Measurements from ENCODE around the gene APEH.

The APEH gene

GRCh38 chr3:49673715-49674496 is at the start of gene APEH:
Gene APEH (plus strand): TSS chr3:49674351. CDS start chr3:49674402, 51 bp downstream.
- peak; percentile 93 to 94 for DNase-seq (ENCODE audit: extremely low read depth in 1 of 2, low read depth in 1 of 2)

- no peak for DNase-seq (ENCODE audit: extremely low read depth in 1 of 2, low read depth in 1 of 2)
Observed at GRCh38 chr3:49625071-49625470, 49.1 kb upstream of the APEH start.

DNA sequence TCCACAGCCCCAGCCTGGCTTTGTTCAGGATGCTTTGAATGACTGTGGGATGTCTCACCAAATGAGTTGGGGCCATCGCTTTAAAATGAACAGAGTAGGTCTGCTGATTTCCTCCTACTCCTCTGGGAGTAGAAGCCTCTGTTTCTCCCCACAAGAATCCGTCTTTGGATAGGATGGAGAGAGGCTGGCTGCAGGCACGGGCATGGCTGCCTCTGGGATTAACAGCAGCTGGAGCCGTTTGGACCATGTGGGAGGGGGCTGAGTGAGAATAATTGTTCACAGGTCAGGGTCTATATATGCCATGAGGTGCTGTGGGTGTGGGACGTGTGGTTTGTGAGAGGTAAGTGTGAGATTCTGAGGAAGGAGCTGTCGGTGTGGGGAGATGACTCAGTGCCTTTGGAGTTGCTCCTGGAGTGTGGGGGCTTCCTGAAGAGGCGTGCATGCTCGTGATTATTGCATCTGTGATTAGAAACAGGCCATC is 48.0 kb upstream of the APEH start:
- DNase-seq (ENCODE audit: extremely low read depth in 1 of 2, low read depth in 1 of 2): no peak

DNA sequence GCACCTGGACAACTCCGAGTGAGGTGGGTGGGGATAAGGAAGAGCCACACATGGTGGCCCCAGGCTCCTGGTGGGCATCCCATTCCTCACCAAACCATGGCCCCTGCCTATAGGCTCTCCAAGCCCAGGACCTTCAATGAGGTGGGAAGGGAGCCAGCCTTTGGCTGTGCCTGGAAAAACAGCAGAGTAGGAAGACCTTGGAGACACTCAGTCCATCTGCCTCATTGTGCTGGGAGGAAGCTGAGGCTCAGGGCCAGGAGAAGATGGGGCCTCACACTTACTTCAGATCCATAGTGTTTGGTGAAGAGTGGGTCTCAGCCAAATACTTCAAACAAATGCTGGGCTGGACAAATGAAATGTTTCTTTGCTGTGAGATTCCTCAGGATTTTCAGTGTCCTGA is 47.4 kb upstream of the APEH start:
- DNase-seq (ENCODE audit: extremely low read depth in 1 of 2, low read depth in 1 of 2): no peak

GRCh38 chr3:49627634-49628033 is 46.5 kb upstream of the APEH start:
- no peak for DNase-seq (ENCODE audit: extremely low read depth in 1 of 2, low read depth in 1 of 2)

- no peak for DNase-seq (ENCODE audit: extremely low read depth in 1 of 2, low read depth in 1 of 2)
Observed at GRCh38 chr3:49628249-49628648, 45.9 kb upstream of the APEH start.

DNA sequence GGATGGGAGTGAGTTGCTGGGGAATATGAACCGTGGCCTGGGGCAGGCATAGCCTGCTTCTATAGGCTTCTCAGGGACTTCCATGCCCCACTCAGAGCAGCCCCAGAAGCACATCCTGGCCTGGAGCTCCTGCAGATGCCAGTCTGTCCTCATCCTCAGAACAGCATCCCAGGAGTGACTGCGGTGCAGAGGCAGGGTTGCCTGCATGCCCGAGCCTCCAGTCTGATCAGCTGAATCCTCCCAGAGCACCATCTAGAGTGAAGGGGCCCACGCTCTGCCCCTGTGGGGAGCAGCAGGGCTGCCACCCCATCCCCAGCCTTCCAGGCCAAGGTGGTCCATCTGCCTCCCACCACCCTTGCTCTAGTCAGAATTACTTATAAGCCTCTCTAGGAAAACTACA is 44.7 kb upstream of the APEH start:
- no peak for DNase-seq (ENCODE audit: extremely low read depth in 1 of 2, low read depth in 1 of 2)

DNA sequence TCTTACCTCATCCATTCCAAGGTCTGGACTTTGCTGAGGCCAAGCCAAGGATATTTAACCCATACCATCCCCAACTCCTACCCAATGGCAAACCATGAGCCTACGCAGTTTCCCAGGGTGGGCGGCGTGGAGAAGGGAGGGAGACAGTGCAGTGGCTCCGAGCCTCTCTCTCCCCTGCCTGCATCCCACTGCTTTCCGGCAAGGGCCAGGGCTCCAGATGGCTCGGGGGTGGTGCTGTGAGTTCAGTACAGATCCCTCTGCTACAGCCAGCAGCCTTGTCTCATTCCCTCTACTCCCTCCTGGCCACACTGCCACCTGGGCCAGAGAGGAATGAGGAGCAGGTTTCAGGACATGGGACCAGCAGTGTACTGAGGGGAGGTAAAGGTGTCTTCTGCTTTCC is 44.3 kb upstream of the APEH start:
- no peak for DNase-seq (ENCODE audit: extremely low read depth in 1 of 2, low read depth in 1 of 2)

DNA sequence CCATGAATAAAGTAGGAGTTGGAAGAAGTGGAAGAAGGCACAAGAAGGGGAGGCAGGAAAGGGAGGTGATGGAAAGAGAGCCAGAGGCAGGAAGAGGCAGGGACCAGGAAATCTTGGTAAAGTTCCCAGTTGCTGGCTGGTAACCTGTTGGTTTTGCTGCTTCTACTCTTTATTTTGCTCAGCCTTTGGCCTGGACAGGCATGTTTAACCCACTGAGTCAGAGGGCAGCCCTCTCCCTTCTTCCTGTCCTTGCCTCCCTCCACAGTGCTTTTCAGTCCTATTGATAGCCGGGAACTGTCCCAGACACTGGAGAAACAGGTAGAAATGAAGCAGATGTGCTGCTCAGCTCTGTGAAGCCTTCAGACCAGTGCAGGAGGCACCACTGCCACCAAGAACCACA is 43.4 kb upstream of the APEH start:
- DNase-seq (ENCODE audit: extremely low read depth in 1 of 2, low read depth in 1 of 2): no peak

- DNase-seq (ENCODE audit: extremely low read depth in 1 of 2, low read depth in 1 of 2): no peak
Observed at GRCh38 chr3:49634736-49635135, 39.4 kb upstream of the APEH start.

DNA sequence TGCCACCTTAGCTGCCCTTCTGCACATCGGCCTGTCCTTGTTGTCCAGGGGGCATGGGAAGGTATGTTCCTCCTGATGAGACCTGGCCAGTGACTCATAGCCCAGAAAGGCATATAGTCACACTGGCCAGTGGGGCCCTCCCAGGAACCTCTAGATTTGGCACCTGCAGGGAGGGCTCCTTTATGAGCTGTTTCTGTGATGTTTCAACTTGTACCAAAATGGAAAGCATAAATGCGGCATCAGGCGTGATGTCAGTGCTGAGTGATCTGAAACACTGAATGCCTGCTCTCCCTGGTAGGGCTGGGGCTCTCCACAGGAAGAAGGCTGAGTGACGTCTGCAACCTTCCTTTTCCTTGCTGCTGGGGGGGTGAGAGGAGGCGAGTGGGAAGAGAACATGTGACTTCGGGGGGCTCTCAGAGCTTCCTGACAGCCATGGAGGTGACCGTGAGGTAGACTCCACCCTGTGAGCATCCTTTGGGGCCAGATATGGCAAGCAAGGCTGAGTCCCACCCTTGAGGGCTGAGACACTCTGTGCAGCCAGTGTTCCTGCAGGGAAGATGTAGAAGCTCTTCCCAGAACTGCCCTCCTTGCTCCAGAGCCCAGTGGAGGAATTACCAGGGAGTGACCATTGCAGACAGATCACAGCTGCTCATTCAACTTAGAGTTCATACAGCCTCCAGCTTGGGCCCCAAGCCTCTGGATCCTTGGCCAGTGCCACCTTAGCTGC is 37.1 kb upstream of the APEH start:
- DNase-seq (ENCODE audit: extremely low read depth in 1 of 2, low read depth in 1 of 2): no peak

- DNase-seq (ENCODE audit: extremely low read depth in 1 of 2, low read depth in 1 of 2): no peak
Observed at GRCh38 chr3:49638445-49638844, 35.7 kb upstream of the APEH start.

DNA sequence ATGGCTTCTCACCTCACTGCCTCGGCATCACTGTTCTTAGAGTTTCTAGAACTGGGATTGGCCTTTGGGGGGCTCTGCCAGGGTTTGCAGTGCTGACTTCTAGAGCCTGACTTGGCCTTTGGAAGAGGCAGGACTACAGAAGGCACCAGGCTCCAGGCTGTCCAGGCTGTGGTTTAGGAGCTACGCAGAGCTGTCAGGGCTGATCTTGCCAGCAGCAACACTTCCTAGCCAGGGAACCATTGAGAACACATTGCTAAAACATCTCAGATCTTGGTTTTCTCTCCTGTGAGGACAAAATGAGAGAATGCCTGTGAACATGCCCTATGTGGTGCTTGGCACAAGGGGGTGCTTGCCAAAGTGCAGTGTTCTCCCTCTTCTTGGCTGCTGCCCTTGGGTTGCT is 34.6 kb upstream of the APEH start:
- DNase-seq (ENCODE audit: extremely low read depth in 1 of 2, low read depth in 1 of 2): no peak

DNA sequence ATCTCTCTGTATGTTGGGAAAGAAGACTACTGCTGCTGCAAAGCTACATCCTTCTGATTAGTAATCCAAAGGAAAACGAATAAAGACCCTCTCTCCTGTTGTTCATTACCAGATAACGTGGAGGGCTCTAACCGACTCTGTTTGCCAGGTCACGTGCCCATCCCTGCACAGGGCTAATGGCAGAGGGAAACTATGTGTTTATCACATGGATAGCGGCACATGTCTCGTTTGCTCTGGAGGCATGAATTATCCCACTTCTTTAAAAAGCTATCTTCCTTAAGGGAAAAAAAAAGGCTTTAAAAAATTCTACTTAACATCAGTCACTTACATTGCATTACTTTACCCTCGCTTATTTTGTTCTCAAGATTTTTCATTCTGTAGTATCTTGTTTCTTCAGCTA is 32.9 kb upstream of the APEH start:
- no peak for DNase-seq (ENCODE audit: extremely low read depth in 1 of 2, low read depth in 1 of 2)

DNA sequence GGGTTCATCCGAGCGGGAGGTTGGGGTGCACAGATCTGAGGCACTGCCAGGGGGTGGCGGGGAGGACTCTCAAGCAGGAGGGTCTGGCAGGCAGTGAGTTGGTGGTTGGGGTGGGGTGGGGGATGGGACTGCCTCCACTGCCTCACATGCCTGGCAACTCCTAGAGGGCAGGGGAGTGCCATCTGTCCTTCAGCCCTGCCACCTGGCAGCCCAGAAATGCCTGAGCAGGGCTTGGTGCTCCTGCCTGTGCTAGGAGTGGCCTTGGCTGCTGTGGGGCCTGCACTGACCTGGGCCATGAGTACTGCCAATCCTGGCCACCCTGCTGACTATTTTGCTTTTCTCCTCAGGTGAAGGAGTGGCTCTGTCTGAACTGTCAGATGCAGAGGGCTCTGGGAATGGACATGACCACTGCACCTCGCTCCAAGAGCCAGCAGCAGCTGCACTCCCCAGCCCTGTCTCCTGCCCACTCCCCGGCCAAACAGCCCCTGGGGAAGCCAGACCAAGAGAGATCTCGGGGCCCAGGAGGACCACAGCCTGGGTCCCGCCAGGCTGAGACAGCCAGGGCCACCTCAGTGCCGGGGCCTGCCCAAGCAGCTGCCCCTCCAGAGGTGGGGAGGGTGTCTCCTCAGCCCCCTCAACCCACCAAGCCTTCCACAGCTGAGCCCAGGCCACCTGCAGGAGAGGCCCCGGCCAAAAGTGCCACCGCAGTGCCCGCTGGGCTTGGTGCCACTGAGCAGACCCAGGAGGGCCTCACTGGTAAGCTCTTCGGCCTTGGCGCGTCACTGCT is 32.0 kb upstream of the APEH start:
- DNase-seq (ENCODE audit: extremely low read depth in 1 of 2, low read depth in 1 of 2): no peak

- no peak for DNase-seq (ENCODE audit: extremely low read depth in 1 of 2, low read depth in 1 of 2)
Observed at GRCh38 chr3:49642708-49643145, 31.4 kb upstream of the APEH start.

DNA sequence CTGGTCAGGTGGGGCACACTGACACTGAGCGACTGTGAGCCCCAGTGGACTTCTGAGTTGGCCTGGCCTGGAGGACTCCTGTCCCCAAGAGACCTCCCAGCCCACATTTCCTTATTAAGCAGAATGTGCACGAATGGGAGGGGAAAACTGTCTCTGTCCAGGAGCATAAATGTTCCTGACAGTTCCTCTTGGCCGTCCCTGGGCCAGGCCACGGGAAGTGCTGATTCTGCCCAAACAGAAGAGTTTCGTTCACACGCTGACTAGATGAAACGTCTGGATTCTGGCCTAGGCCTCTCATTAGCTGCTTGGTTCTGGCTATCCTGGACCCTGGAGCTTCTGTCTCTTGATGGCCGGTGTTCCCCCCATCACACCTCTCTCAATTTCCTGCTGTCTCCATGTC is 29.5 kb upstream of the APEH start:
- no peak for DNase-seq (ENCODE audit: extremely low read depth in 1 of 2, low read depth in 1 of 2)

DNA sequence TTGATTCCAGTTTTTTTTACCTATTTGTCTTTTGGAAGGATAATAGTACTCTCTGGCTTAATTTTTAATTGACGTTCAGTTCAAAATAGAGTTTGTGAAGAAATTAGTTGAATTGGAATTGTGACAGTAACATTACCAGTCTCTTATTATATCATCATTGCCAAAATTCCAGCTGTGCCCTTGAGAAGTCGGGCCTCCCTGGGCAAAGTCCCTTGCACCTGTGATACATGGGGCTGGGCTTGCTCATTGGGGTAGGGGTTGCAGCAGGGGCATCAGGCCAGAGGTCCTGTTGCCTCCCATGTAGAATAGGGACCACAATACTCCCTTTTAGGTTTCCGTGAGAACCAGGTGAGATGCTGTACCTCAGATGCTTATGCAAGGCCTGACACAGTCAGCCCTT is 27.9 kb upstream of the APEH start:
- no peak for DNase-seq (ENCODE audit: extremely low read depth in 1 of 2, low read depth in 1 of 2)

GRCh38 chr3:49647741-49648140 is 26.4 kb upstream of the APEH start:
- DNase-seq (ENCODE audit: extremely low read depth in 1 of 2, low read depth in 1 of 2): no peak

- no peak for DNase-seq (ENCODE audit: extremely low read depth in 1 of 2, low read depth in 1 of 2)
Observed at GRCh38 chr3:49648354-49649019, 25.7 kb upstream of the APEH start.

DNA sequence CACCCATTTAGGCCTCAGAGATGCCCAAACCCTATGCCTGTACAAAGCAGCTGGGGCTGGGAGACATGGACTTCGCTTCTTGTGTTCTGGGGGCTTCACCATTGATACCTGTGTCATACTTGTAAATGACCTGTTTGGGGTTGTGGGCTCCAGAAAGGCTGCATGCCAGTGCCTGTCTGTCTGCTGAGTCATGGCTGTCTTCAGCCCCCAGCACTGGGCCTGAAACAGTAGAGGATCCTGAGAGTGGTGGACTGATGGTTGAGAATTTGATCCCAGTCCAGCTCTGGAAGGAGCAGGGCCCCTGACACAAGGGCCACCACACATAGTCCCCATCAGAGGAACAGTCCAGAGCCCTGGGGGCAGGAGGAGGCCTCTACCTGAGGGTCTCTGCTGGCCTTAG is 24.6 kb upstream of the APEH start:
- no peak for DNase-seq (ENCODE audit: extremely low read depth in 1 of 2, low read depth in 1 of 2)
